HG03565 (cell line): Measurements from ENCODE around the gene FGD2.
"Not testable (repeated sequence)": the region's sequence is repeated elsewhere in the genome, so short reads cannot be mapped to it uniquely, and the experiment has no call there.

Experiments
- ATAC-seq: cut with Tn5 transposase; IDR thresholded peaks from one replicate; pipeline ENCODE4 v1.9.1; 2021; ENCODE audit warnings: mild to moderate bottlenecking, moderate library complexity; ENCODE audit not compliant: unreplicated experiment

The FGD2 gene

GRCh38 chr6:37038292-37039198, 33.1 kb downstream of the FGD2 start:
- ATAC-seq, result no peak

DNA sequence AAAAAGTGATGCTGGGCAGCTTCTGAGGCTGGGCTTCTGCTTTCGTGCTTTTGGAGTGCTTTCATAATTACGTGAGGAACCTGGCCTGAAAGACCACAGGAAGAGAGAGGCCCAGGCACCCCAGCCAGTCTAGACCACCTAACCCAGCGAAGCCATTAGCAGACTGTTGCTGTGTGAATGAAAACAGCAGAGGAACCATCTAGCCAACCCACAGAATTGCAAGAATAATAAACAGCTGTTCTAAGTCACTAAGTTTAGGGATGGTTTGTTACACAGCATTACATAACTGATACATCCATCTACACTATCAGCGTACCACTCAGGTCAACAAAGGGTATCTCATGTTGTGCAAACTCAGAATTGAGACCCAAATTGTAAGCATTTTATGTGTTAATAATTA, 34.5 kb downstream of the FGD2 start:
- ATAC-seq, result no peak

DNA sequence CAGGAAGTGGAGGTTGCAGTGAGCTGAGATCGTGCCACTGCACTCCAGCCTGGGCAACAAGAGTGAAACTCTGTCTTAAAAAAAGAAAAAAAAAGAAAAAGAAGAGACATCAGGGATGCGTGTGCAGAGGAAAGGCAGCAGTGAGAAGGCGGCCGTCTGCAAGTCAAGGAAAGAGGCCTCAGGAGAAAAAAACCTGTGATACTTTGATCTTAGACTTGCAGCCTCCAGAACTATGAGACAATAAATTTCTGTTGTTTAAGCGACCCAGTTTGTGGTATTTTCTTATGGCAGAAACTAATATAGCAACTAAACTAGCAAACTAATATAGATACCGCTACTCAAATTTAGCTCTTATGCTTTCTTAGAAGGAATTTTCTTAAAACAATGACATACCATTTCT, 36.1 kb downstream of the FGD2 start:
- no peak for ATAC-seq

GRCh38 chr6:37042150-37042549, 36.7 kb downstream of the FGD2 start:
- no peak for ATAC-seq

DNA sequence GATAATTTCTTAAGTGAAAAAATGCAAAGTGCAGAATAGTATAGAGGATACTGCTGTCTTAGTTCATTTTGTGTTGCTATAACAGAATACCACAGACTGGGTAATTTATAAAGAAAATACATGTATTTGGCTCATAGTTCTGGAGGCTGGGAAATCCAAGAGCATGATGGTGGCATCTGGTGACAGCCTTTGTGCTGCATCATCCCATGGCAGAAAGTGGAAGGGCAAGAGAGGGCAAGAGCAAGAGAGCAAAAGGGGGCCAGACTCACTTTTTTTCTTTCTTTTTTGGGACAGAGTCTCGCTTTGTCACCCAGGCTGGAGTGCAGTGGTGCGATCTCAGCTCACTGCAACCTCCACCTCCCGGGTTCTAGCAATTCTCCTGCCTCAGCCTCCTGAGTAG, 37.6 kb downstream of the FGD2 start:
- not testable (repeated sequence) for ATAC-seq

DNA sequence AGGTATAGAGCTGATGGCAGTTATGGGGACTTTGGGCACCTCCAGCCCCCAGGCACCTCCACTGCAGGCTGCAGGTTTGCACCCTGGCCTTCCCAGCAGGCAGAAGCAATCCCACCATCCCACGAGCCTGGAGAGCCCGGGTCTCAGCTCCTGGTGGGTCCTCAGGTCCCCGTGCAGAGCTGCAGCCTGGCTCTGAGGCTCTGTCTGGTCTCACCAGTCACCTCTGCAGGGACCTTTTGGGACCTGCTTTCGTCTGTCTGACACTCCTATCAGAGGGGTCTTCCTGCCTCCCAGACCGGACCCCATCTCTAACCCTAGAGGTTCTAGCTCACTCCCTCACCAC, 41.9 kb downstream of the FGD2 start:
- ATAC-seq, result no peak

DNA sequence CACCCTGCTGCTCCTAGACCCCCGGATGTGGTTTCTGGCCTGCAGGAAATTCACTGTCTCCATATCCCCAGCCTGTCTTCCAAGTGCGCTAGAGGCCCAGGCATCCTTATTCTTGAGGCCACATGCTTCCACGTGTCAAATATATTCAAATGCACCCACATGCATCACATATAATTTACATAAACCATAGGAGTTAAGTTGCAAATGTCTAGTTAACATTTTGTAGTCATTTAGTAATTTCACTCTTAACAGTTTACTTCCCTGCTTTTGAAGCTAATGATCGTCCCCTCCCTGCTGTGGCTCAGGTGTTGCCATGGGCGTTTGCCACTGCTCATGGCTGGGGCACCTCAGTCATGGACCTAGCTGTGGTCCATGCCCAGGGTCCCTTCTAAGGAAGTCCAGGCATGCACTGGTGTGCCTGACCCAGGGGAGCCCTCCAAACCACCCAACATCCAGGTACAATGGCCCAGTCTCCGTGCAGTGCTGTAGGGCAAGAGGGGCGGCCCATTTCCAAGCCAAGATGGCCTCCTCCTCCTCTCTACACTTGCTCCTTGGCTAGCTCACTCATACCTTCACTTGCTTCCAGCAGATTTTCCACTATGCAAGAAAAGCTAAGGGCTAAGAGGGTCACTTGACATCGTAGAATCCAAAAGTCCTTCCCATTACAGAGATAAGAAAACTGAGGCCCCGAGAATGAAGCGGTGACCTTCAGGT, 42.4 kb downstream of the FGD2 start:
- ATAC-seq, result no peak

GRCh38 chr6:37048403-37048850, 43.0 kb downstream of the FGD2 start:
- no peak for ATAC-seq

DNA sequence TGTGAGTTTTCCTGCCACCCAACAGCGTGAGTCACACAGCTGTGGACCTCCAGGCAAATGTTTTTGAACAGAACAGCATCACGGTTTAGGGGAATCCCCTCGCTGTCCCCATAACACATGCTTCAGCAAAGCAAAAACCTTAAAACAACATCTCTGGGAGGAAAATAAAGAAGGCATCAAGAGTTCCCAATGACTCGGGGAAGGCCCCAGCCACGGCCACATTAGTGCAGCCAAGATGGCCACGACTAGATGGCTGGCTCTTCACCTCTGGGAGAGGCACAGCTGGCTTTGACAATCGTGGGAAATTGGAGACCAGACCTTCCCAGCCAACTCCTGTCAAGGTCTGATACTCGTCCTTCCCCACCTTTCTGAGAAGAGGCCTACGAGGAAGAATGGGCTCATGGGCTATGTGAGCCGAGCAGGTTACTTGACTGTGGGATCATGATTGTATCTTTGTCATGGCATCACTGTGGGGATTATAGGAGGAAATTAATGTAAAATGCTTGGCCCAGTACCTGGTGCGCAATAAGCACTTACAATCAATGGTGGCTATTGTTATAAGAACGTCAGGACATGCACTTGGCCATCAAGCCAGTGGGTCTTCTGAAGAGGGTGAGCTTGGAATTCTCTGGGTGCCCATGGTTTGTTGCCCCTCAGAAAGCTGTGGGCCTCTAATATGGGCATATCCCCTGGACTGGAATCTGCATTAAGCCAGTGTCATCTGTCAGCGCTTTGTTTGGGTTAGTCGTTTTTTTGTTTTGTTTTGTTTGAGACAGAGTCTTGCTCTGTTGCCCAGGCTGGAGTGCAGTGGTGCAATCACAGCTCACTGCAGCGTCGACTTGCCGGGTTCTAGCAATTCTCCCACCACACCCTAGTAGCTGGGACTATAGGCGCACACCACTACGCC, 43.6 kb downstream of the FGD2 start:
- ATAC-seq, result no peak

DNA sequence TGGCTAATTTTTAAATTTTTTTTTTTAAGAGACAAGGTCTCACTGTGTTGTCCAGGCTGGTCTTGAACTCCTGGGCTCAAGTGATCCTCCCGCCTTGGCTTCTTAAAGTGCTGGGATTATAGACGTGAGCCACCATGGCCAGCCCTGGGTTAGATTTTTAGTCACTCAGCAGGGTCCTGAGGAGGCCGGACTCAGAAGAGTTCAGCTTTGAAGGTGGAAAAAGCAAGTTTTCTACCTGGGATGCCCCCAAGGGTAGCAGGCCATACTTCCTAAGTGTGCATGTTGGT, 44.2 kb downstream of the FGD2 start:
- ATAC-seq, result no peak

- ATAC-seq, result no peak
These were observed 44.8 kb downstream of the FGD2 start for GRCh38 chr6:37050045-37050853.

DNA sequence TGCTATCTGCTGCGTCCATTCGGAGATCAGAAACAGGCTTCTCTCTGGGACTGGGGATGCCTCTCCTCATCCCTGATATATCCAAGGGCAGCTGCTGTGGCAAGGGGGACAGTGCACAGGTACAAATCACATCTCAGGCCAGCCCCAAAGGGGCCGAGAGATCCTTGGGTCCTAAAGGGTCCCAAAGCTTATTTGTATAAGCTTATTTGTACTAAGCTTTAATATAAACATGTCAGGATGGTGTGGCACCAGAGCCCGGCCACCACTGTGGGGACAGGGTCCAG, 45.3 kb downstream of the FGD2 start:
- ATAC-seq, result no peak

DNA sequence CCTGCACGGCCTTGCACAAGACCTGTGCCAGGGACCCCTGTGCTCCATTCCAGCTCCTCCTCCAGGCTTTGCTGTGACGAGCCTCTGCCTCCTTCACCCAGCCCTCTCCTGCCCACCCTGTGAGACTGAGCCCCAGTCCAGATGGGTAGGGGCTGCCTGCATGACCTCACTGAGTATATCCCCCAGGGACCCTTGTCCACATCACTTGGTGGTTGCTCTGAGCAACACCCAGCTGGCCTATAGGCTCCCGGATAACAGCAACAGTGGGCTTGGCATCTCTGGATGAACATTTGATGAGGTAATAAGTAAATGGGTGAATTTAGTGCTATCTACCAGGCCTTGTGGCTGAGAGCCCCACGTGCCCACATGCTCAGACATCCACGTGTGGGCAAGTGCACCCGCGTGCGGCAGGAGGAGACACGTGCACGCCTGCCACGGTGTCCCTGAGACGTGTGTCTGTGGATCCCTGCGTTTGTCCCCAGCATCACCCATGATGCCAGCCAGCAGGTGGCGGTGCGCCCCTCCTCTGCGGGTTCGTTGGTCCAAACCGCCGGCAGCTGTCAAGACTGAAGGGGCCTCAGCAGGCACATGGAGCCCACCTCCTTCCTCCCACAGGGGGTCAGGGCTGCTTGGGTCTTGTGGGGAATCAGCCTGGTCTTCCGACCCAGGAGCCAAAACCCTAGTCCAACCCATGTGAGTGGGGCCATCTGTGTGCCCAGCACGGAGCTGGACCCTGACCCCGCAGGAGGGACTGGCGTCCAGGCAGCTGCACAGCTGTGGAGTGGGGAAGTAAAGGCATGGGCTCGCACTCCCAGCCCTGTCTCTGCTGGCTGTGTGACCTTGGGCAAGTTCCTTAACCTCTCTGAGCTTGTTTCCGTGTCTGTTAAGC, 45.9 kb downstream of the FGD2 start:
- no peak for ATAC-seq

- ATAC-seq, result no peak
These were observed 46.7 kb downstream of the FGD2 start for GRCh38 chr6:37052027-37052628.

GRCh38 chr6:37053683-37054082, 48.2 kb downstream of the FGD2 start:
- ATAC-seq, result no peak

DNA sequence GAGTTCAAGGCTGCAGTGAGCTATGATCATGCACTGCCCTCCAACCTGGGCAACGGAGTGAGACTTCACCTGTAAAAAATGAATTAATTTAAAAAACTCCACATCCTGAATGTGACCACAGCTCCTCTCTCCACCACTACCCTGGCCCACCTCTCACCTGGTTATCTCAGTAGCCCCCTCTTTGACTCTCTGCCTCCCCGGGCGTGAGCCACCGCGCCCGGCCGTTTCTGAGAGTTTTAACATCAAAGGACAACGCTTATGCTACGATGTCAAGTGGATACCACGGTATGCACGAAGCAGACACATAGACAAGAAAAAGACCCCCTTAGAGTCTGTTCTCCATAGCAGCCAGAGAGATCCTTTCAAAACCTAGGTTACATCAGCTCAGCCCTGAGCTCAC, 48.7 kb downstream of the FGD2 start:
- ATAC-seq, result no peak

DNA sequence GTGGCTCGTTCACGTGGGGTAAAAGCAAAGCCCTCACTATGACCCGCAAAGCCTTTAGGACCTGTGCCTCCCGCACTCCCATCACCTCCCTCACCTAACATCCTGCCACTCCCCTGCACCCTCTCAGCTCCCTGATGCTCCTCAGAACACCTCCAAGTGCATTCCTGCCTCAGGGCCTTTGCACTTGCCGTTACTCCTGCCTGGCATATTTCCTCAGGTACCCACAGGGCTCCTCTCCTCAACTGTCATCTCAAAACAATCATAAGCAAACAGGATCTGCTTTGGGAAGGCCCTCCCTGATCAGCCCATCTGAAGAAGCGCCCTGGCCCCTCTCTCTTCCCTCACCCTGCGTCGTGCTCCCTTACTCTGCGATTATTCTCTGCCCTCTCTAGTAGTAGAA, 49.1 kb downstream of the FGD2 start:
- no peak for ATAC-seq

DNA sequence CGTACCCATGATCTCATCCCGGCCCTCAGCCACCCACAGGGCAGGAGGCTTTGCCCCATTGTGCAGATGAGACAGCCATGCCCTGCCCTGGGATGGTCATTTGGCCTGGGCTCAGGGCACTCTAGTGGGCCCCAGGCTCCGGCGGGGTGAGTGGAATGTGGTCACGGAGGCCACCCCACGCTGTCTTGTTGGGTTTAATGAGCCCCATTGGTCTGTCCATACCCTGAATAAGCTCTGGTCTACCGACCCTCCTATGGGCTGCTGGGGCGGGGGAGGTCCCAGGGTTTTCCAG, 50.6 kb downstream of the FGD2 start:
- ATAC-seq, result no peak

- no peak for ATAC-seq
These were observed 51.1 kb downstream of the FGD2 start for GRCh38 chr6:37056439-37057127.
